GM12874 (cell line): ENCODE data around the gene SLC12A4.

ENCODE experiments used
- CTCF ChIP-seq: IDR thresholded peaks from 2 replicates; pipeline ENCODE4 v1.5.1; 2011; ENCODE audit warnings: low read depth, mild to moderate bottlenecking, control low read depth, low read length, moderate library complexity; ENCODE audit not compliant: insufficient read depth

Gene SLC12A4

DNA sequence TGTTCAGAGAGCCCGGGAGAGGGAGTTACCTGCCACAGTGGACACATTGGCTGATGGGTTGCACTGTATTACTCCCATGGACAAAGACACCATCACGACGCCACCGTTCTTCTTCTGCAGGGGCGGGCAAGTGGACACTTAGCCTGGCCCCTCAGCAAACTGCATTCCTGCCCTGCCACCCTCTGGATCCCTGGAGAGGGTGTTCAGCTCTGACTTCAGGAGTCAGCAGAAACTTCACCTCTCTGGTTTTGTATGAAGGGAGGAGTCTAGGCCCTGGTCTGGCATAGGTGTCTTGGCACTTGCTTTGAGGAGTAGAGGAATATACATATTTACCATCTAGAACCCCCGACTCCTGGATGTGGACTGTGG is 21.6 kb upstream of the SLC12A4 start:
- no peak for TF ChIP-seq CTCF

DNA sequence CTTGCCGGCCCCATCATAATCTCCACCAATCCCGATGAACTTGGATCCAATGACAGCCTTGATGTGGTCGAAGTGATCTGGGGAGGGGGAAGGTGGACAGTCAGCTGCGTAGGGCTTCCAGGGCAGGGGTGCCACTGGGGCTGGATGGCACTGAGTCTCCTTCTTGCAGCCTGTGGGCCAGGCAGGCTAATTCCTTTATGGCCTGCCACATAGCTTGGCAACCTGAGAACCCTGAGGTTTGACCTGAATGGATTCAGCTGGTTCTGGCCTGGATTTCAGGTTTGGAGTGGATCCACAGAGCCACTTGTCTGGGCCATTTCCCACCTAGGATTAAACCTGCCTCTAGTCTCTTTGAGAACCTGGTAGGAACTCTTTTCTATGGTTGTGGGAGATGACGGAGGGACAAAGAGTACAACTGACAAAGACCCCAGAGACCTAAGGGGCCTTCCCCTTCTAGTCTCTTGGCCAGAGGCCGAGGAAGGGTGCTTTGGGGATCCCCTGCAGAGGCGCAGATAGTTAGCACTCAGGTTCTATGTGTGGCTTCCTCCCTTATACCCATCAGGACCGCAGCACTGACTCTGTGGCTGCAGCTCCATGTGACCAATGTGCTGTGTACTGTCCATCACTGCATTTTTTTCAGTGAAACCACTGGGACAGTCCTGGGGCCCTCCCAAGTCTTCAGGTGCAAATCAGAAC is 21.0 kb upstream of the SLC12A4 start:
- no peak for TF ChIP-seq CTCF

DNA sequence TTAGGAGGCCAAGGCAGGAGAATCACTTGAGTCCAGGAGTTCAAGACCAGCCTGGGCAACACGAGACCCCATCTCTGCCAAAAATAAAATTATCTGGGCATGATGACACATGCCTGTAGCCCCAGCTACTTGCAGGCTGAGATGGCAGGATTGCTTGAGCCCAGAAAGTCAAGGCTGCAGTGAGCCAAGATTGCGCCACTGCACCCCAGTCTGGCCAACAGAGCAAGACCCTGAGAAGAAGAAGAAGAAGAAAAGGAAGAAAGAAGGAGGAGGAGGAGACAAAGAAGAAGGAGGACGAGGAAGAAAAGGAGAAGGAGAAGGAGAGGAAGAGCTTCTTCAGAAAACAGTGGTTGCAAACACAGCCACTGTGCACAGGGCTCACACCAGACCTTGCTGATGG is 20.2 kb upstream of the SLC12A4 start:
- no peak for TF ChIP-seq CTCF

- no peak for TF ChIP-seq CTCF
These were observed 19.2 kb upstream of the SLC12A4 start for GRCh38 chr16:67987460-67988160.

- TF ChIP-seq CTCF: no peak
These were observed 18.5 kb upstream of the SLC12A4 start for GRCh38 chr16:67986949-67987348.

GRCh38 chr16:67982011-67982696 is 13.7 kb upstream of the SLC12A4 start:
- TF ChIP-seq CTCF: no peak

DNA sequence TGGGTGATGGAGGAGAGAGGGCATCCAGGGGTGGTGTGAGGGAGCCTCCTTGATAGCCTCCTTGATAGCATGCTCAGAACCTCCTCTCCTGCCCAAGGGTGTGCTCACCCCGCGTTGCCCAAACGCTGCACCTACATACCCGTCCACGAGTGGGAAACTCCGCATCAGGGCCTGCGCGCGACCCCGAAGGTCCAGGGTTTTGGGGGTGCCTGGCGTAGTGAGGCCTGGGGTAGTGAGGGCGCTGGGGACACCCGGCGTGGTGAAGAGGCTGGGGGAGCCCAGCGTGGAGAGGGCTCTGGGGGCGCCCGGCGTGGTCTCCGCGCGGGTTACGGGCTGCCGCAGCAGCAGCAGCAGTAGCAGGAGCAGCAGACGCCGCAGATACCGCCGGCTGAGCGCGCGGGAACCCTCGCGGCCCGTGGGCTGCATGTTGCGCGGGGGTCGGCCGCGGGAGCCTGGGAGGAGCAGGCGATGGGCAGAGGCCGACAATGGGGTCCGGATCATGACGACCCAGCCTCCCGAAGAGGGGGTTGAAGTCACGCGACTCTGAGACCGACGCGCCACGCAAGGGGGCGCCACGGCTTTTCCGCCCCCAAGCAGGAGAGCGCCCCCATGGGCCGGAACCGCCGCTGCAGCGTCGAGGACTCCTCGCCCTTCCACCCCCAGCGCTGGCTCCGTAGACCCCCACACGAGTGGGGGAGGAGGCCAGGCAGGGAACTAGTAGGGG is 11.7 kb upstream of the SLC12A4 start, which contains the start of gene DPEP3:
Gene DPEP3, minus strand, starts transcription at position 545 of the 724 bp plus-strand sequence. Its CDS starts 119 bp downstream, at position 426.
- TF ChIP-seq CTCF: peak; percentile 93
